Right lobe of liver (tissue), 4 donors: ENCODE data around the gene KREMEN1.

Source experiments
- POLR2A ChIP-seq: fragments of 450-650 bp; IDR thresholded peaks from one replicate; pipeline ENCODE4 v1.6.1; 2017; ENCODE audit warnings: antibody characterized with exemption, mild to moderate bottlenecking
- TF ChIP-seq, protein P1 (sequence below), 4 donors: fragments of 200-600 bp in 3 of 4; fragments of 450-650 bp in 1 of 4; IDR thresholded peaks; one replicate each; pipeline versions ENCODE4 v1.5.1 to v1.8.0; 2016 to 2022; ENCODE audit warnings: antibody characterized with exemption in 4 of 4, mild to moderate bottlenecking in 2 of 4
- donor health status: DM: no; HTN: no; CAD: no.
- donor health status: DM: no; HTN: no; CAD: no.
- donor health status: DM: no; HTN: yes; CAD: no.

DNA sequence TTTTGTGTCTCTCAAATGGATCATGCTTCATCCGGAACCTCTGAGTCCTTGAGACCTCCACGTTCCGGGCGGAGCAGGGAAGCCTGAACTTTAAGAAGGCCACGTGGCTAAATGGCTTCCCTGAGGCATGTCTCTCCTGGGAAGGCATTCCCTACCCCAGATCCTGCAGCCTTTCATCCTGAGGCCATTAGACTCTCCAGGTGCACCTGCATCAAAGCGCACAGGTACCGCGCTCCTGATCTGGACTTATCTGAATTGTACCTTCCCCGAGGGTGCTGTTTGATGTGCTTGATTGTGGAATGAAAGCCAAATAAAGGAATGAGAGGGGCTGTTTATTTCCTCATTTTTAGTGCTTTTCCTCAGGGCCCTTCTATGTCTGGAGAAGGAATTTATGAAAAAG lies 33.7 kb upstream of the KREMEN1 start:
- TF ChIP-seq, protein P1, sequence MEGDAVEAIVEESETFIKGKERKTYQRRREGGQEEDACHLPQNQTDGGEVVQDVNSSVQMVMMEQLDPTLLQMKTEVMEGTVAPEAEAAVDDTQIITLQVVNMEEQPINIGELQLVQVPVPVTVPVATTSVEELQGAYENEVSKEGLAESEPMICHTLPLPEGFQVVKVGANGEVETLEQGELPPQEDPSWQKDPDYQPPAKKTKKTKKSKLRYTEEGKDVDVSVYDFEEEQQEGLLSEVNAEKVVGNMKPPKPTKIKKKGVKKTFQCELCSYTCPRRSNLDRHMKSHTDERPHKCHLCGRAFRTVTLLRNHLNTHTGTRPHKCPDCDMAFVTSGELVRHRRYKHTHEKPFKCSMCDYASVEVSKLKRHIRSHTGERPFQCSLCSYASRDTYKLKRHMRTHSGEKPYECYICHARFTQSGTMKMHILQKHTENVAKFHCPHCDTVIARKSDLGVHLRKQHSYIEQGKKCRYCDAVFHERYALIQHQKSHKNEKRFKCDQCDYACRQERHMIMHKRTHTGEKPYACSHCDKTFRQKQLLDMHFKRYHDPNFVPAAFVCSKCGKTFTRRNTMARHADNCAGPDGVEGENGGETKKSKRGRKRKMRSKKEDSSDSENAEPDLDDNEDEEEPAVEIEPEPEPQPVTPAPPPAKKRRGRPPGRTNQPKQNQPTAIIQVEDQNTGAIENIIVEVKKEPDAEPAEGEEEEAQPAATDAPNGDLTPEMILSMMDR (IDR thresholded peaks at IDR 0.05), result no peak
- no peak for TF ChIP-seq POLR2A
